Endothelial cell of umbilical vein (primary cell): ENCODE results near the gene SPAG8. TPM values are rescaled to one million over a fixed set of nuclear protein-coding genes. Genes with fewer than 3 reads are reported as not detected.

Experiments used
- BruUV-seq: library from RNA; stranded (reverse); fragments of 400-500 nt; replicated peaks from 2 replicates; lab custom pipeline; 2021; lab: Mats Ljungman, UMichigan
- CTCF ChIA-PET: fragments of 300-600, 350-600 bp; sonication (Branson Sonifier 250); formaldehyde crosslinking; loops from one replicate; lab custom pipeline; 2021; ENCODE audit warnings: antibody characterized with exemption, inconsistent platforms; lab: Charles Lee
- POLR2A ChIA-PET: fragments of 300-600, 350-600 bp; sonication (Branson Sonifier 250); formaldehyde crosslinking; loops from one replicate; lab custom pipeline; 2021; ENCODE audit warnings: antibody characterized with exemption, inconsistent platforms; lab: Charles Lee
- DNase-seq: peaks from one replicate; pipeline ENCODE4 v3.0.0-alpha.2; 2011; ENCODE audit warnings: low read depth, low spot score
- FAIRE-seq: peaks from 2 replicates; lab custom pipeline; 2011; peaks lifted over from hg19 to GRCh38; lab: Jason Lieb, UNC
- H2AFZ ChIP-seq: 2 replicates; pipeline ENCODE4 v1.6.0; 2012; ENCODE audit warnings: low read depth, low read length, control low read depth, inconsistent platforms
- H3K27ac ChIP-seq: 2 replicates; pipeline ENCODE4 v1.5.1; 2011; ENCODE audit warnings: low read depth, mild to moderate bottlenecking, control low read depth, low read length, moderate library complexity; ENCODE audit not compliant: insufficient read depth
- H3K27me3 ChIP-seq, 2 experiments: 2 replicates each; pipeline versions ENCODE4 v1.6.0 to v1.6.1; 2011; ENCODE audit warnings: low read length in 2 of 2, mixed read lengths in 1 of 2; ENCODE audit not compliant: control insufficient read depth in 2 of 2, insufficient read depth in 2 of 2
- H3K36me3 ChIP-seq, 2 experiments: 2 replicates in 1 of 2; 3 replicates in 1 of 2; pipeline ENCODE4 v1.5.1; 2011; ENCODE audit warnings: low read length in 2 of 2, mild to moderate bottlenecking in 1 of 2, moderate library complexity in 1 of 2; ENCODE audit not compliant: control insufficient read depth in 2 of 2, insufficient read depth in 2 of 2; ENCODE audit errors: extremely low read depth in 1 of 2
- H3K4me1 ChIP-seq: 3 replicates; pipeline ENCODE4 v1.5.1; 2011; ENCODE audit warnings: mild to moderate bottlenecking, low read length; ENCODE audit not compliant: control insufficient read depth, insufficient read depth; ENCODE audit errors: extremely low read depth
- H3K4me2 ChIP-seq: 2 replicates; pipeline ENCODE4 v1.6.1; 2011; ENCODE audit warnings: low read length, control low read depth, mixed read lengths; ENCODE audit not compliant: insufficient read depth
- H3K4me3 ChIP-seq, 3 experiments: fragments of 200-600 bp in 1 of 3; sonication (generic), shearing (Covaris generic) in 1 of 3; replicated peaks in 1 of 3; 2 replicates each; pipeline ENCODE4 v1.5.1; 2011 to 2016; ENCODE audit warnings: control low read depth in 3 of 3, low read length in 3 of 3, mild to moderate bottlenecking in 2 of 3, inconsistent platforms in 1 of 3, low read depth in 1 of 3, moderate library complexity in 1 of 3; ENCODE audit not compliant: insufficient read depth in 1 of 3
- H3K79me2 ChIP-seq: 2 replicates; pipeline ENCODE4 v1.6.0; 2012; ENCODE audit warnings: low read length, inconsistent platforms; ENCODE audit not compliant: control insufficient read depth, insufficient read depth
- H3K9ac ChIP-seq: replicated peaks from 2 replicates; pipeline ENCODE3; 2011; ENCODE audit warnings: low read length, control low read depth; ENCODE audit not compliant: insufficient read depth; ENCODE audit errors: extremely low read depth
- H3K9me1 ChIP-seq: replicated peaks from 3 replicates; pipeline ENCODE4 v1.6.0; 2011; ENCODE audit warnings: mild to moderate bottlenecking, low read length; ENCODE audit not compliant: control insufficient read depth, insufficient read depth; ENCODE audit errors: extremely low read depth
- H3K9me3 ChIP-seq: replicated peaks from 2 replicates; pipeline ENCODE4 v1.5.1; 2012; ENCODE audit warnings: low read length, inconsistent platforms; ENCODE audit not compliant: control insufficient read depth, insufficient read depth
- H4K20me1 ChIP-seq: replicated peaks from 2 replicates; pipeline ENCODE3; 2011; ENCODE audit warnings: mild to moderate bottlenecking, low read length; ENCODE audit not compliant: control insufficient read depth, insufficient read depth; ENCODE audit errors: extremely low read depth
- EZH2 ChIP-seq: IDR thresholded peaks from 2 replicates; pipeline ENCODE4 v1.6.1; 2012; ENCODE audit warnings: borderline replicate concordance, low read depth, mild to moderate bottlenecking, moderate library complexity, low read length, inconsistent platforms; ENCODE audit not compliant: severe bottlenecking
- FOS ChIP-seq: IDR thresholded peaks from 2 replicates; pipeline ENCODE4 v1.6.1; 2011; ENCODE audit warnings: mild to moderate bottlenecking, low read length, moderate library complexity, borderline replicate concordance; ENCODE audit not compliant: insufficient read depth
- GATA2 ChIP-seq: IDR thresholded peaks from 2 replicates; pipeline ENCODE4 v1.7.0; 2011; ENCODE audit warnings: low read depth, mild to moderate bottlenecking, moderate library complexity, mixed read lengths, low read length; ENCODE audit not compliant: insufficient read length, insufficient read depth
- JUN ChIP-seq: IDR thresholded peaks from 2 replicates; pipeline ENCODE4 v1.6.1; 2011; ENCODE audit warnings: borderline replicate concordance, low read depth; ENCODE audit not compliant: insufficient read length, insufficient read depth
- MAX ChIP-seq: IDR thresholded peaks from 2 replicates; pipeline ENCODE4 v1.6.1; 2011; ENCODE audit not compliant: insufficient read depth, insufficient read length
- MYC ChIP-seq: IDR thresholded peaks from one replicate; pipeline ENCODE4 v1.6.1; 2011; ENCODE audit warnings: mild to moderate bottlenecking, low read depth, low read length
- POLR2A ChIP-seq: IDR thresholded peaks from 2 replicates; pipeline ENCODE4 v1.6.1; 2012; ENCODE audit warnings: low read depth, mild to moderate bottlenecking, control low read depth, low read length
- POLR2AphosphoS5 ChIP-seq: IDR thresholded peaks from 2 replicates; pipeline ENCODE4 v1.6.1; 2012; ENCODE audit warnings: low read depth, mild to moderate bottlenecking, control low read depth, low read length, moderate library complexity; ENCODE audit not compliant: insufficient read depth
- dilution Hi-C: fragments of 300-500 bp; cut with MboI; formaldehyde crosslinking; loops from one replicate; pipeline ENCODE4 v1.15.0; 2019; ENCODE audit warnings: low sequenced_read_pairs; ENCODE audit not compliant: extremely low pct_ligation_motif_present
- intact Hi-C: fragments of 100-400 bp; cut with micrococcal nuclease; formaldehyde crosslinking; loops from one replicate; pipeline ENCODE4 v1.10.0; 2022
- polyA plus RNA-seq, 4 experiments: library from polyadenylated mRNA; depleted of rRNA in 3 of 4; stranded (reverse) in 3 of 4; unstranded in 1 of 4; fragments of >200 nt; gene quantifications; 2 replicates each; pipeline versions ENCODE4 v1.2.1 to v1.2.3, GENCODE V29; 2011 to 2012; ENCODE audit warnings: missing spikeins in 1 of 4
- total RNA-seq: library from RNA; stranded (reverse); gene quantifications from 2 replicates; pipeline ENCODE4 v1.2.3, GENCODE V29; 2021
- TF ChIP-seq, protein P1 (sequence below), 2 donors: IDR thresholded peaks; 1 replicate in 1 of 2; 2 replicates in 1 of 2; pipeline ENCODE4 v1.5.1; 2011; ENCODE audit warnings: low read length in 2 of 2, mild to moderate bottlenecking in 2 of 2, moderate library complexity in 2 of 2, control low read depth in 1 of 2, inconsistent platforms in 1 of 2, low read depth in 1 of 2; ENCODE audit not compliant: insufficient read depth in 1 of 2; ENCODE audit errors: extremely low read depth in 1 of 2

Gene SPAG8
- total and polyA plus RNA-seq, 2 donors (not counting 3 experiments of a cell fraction or from before 2014, with no cell fraction given): 0.21 to 0.69 TPM

- intact Hi-C loops: no loop called here
Observed at GRCh38 chr9:35789541-35789940, 22.5 kb downstream of the SPAG8 start.

More at GRCh38 chr9:35789541-35789940, 22.5 kb downstream of the SPAG8 start:
- Histone ChIP-seq H3K9me3 (no peaks in the 10 kb centered on the region), H3K4me1 (peaks cover 22% of the 10 kb centered on the region), H3K9ac (no peak overlapping the region), H3K9me1 (no peaks in the 10 kb centered on the region), H2AFZ (no peak overlapping the region), H3K27me3 (no peaks in the 10 kb centered on the region), H4K20me1 (no peaks in the 10 kb centered on the region), H3K4me2 (no peak overlapping the region), H3K79me2 (peaks cover 7% of the 10 kb centered on the region), H3K4me3 (no peak overlapping the region), H3K36me3 (no peaks in the 10 kb centered on the region), H3K27ac (no peak overlapping the region)
- dilution Hi-C loops: no loop called here
- ChIA-PET CTCF (interaction anchor here (0.7 to 6.5 kb wide), 53 partner anchors 9 to 377 kb away, joined by 3 to 277 read pairs (median 10); partner anchors contain the start of genes CREB3, FAM221B, GBA2 and HINT2), POLR2A (interaction anchor here (2.5 kb wide), 1 partner anchor 41 kb away, joined by 9 read pairs; the partner anchor contains the start of genes GBA2 and RGP1)
- TF ChIP-seq MAX (no peak), MYC (no peak), JUN (no peak), POLR2AphosphoS5 (no peak), EZH2 (no peak), GATA2 (no peak), POLR2A (no peak), FOS (no peak)
- TF ChIP-seq, protein P1, sequence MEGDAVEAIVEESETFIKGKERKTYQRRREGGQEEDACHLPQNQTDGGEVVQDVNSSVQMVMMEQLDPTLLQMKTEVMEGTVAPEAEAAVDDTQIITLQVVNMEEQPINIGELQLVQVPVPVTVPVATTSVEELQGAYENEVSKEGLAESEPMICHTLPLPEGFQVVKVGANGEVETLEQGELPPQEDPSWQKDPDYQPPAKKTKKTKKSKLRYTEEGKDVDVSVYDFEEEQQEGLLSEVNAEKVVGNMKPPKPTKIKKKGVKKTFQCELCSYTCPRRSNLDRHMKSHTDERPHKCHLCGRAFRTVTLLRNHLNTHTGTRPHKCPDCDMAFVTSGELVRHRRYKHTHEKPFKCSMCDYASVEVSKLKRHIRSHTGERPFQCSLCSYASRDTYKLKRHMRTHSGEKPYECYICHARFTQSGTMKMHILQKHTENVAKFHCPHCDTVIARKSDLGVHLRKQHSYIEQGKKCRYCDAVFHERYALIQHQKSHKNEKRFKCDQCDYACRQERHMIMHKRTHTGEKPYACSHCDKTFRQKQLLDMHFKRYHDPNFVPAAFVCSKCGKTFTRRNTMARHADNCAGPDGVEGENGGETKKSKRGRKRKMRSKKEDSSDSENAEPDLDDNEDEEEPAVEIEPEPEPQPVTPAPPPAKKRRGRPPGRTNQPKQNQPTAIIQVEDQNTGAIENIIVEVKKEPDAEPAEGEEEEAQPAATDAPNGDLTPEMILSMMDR (IDR thresholded peaks at IDR 0.05; ENCODE audit: extremely low read depth in 1 of 2, insufficient read depth in 1 of 2, low read depth in 1 of 2, low read length in 2 of 2): no peak
- no peak for DNase-seq
- no TSS peak for BruUV-seq
- FAIRE-seq: no peak
